GM03348 (cell line): ENCODE data around the gene ZNF638.
"Not testable (repeated sequence)": the region's sequence is repeated elsewhere in the genome, so short reads cannot be mapped to it uniquely, and the experiment has no call there.

Experiments used
- DNase-seq: peaks from one replicate; pipeline ENCODE4 v3.0.0; 2012; ENCODE audit warnings: low spot score

The ZNF638 gene, protein sequence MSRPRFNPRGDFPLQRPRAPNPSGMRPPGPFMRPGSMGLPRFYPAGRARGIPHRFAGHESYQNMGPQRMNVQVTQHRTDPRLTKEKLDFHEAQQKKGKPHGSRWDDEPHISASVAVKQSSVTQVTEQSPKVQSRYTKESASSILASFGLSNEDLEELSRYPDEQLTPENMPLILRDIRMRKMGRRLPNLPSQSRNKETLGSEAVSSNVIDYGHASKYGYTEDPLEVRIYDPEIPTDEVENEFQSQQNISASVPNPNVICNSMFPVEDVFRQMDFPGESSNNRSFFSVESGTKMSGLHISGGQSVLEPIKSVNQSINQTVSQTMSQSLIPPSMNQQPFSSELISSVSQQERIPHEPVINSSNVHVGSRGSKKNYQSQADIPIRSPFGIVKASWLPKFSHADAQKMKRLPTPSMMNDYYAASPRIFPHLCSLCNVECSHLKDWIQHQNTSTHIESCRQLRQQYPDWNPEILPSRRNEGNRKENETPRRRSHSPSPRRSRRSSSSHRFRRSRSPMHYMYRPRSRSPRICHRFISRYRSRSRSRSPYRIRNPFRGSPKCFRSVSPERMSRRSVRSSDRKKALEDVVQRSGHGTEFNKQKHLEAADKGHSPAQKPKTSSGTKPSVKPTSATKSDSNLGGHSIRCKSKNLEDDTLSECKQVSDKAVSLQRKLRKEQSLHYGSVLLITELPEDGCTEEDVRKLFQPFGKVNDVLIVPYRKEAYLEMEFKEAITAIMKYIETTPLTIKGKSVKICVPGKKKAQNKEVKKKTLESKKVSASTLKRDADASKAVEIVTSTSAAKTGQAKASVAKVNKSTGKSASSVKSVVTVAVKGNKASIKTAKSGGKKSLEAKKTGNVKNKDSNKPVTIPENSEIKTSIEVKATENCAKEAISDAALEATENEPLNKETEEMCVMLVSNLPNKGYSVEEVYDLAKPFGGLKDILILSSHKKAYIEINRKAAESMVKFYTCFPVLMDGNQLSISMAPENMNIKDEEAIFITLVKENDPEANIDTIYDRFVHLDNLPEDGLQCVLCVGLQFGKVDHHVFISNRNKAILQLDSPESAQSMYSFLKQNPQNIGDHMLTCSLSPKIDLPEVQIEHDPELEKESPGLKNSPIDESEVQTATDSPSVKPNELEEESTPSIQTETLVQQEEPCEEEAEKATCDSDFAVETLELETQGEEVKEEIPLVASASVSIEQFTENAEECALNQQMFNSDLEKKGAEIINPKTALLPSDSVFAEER (N-terminal part only)

DNA sequence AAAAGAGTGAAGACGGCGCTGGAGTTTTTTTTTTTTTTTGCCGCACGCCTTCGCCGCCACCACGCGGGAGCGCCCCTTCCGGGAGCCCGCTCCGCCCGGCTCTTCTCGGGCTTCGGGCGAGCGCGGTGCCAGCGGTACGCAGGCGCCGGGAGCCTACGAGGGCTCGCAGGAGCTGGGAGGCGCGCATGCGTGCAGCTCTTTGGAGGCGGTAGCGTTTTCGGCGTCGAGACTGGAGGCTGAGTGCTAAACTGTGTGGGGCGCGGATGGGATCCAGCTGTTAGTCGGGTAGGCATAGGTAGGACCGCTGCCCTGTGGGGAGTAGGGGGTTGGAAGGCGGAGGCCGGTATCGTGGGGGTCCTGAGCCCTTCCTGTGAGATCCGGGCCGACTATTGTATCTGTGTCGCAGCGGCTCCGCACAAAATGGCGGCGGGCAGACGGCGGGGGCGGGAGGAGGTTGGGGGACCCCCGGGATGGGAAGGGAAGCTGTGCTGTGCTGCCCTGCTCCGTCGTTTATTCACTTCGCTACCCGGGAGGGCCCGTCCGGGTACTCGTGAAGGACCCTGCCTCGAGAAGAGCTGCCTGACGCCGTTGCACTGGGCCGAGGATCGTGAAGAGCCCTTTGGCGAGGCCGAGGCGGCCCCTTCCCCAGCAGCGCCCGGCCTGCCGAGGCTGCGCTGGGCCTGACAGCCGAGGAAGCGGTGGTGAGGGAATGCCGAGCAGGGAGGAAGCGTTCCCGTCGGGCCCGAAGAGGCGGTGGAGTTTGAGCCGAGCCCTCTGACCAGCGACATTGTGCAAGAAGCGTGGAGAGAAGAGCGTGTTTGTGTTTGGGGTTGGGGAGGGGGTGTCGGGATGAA lies at the start of gene ZNF638:
ZNF638 (plus strand) TSS at position 202 of the 854 bp plus-strand sequence. CDS start 17,173 bp downstream, outside the sequence.
- peak; percentile 99 for DNase-seq

DNA sequence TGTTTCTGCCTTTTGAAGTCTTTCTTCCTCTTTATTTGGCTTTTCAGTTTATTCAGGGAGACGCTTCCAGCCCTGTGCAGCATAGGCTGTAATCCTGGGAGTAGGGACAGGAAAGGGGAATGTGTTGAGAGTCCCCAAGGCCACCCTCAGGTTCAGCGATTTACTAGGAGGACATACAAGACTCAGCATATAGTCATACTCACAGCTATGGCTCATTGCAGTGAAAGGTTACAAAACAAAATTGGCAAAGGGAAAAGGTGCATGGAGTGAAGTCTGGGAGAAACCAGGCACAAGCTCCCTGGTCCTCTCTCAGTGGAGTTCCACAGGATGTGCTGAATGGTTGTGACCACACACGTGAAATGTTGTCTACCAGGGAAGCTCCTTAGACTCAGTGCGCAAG lies 49.6 kb upstream of the ZNF638 start:
- no peak for DNase-seq

DNA sequence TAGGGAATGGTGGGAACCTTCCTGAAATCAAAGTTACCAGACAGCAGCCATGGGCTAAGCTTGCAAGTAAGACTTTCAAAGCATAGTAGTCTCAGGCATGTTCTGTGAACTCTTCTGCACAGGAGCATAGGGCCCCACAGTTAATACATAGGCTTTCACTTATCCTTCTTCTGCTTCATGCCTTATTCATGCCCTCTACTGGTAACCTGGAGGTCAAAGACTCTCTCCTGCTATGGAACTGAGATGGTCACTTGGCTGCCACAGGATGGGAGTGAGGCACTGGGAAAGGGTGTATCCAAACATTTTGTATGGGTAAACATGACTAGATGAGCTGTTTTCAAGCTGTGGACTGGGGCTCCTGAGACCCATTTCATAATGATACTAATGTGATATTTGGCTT lies 49.1 kb upstream of the ZNF638 start:
- DNase-seq: no peak

DNA sequence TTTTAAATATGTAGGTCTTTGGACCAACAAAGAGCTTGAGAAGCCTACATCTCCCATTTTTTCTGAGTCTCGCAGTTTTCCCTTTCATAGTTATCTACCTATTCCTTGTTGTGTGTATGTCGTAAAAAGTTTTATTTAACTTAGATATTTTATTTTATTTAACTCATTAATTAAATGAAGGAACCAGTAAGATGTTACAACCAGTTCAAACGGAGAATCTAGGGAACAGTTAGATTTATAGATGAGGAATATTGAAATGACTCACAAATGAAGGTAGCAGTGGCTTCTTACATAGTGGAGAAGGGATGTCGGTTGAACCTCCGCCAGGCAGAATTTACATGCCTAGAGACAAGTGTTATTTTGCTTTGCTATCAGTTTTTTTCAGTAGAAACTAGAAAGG lies 48.5 kb upstream of the ZNF638 start:
- DNase-seq: no peak

DNA sequence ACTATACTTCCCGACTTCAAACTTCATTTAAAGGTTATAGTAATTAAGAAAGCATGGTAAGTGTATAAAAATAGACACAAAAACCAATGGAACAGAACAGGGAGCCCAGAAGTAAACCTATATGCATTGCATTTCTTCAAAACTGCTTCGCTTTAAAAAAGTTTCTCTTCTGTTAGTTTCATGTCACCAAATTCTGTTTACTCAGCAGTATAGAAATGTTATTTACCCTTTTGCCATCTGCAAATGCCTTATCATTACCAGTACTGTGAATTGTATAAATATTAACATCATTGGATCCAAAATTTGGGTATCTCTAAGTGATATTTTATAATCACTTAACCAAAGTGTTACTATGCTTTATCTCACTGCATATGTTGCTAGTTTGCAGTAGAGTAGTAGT lies 45.9 kb upstream of the ZNF638 start:
- DNase-seq: no peak

DNA sequence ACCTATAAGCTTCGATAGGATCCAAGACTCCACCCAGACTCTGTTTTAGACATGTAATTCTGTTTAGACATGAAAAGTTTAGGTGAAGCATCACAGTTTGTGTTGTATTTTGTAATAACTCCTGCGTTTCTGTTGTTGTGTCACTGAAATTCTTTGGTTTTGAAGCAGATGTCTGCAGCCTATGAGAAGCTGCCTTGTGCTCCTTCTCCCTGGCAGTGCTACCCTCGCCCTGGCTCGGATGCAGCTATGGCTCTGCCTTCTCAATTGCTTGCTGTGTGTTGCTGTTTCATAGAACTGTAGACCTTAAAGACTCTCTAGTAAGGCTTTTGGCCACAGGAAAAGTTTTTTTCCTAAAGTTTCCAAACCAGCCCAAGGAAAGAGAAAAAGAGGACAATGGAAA lies 40.2 kb upstream of the ZNF638 start:
- no peak for DNase-seq

DNA sequence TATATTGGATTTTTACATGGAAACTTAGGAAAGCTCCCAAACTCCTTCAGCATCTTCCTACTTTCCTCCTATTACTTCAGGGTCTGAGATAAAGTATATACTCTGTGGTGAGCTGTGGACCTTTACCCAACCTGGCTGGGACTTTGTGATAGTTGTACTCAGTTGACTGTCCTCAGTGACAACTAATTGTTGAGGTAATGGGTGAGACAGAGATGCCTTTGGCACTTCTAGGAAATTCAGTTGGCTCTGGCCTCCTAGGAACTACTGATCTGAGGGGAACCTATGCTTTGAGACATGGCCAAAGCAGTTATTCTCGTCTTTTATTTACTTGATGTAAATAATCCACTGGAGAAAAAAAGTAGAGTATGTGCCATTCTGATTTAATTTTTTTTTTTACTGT lies 39.4 kb upstream of the ZNF638 start:
- DNase-seq: no peak

DNA sequence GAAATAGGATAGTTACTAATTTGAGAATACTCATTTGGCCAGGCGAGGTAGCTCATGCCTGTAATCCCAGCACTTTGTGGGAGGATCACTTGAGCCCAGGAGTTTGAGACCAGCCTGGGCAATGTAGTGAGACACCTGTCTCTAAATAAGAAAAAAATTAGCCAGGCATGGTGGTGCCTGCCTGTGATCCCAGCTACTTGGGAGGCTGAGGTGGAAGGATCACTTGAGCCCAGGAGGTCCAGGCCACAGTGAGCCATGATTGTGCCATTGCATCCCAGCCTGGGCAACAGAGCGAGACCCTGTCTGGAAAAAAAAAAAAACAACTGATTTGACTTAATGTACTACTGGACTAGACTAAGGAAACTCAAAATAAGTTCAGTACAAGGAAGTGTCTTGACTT lies 32.7 kb upstream of the ZNF638 start:
- no peak for DNase-seq

DNA sequence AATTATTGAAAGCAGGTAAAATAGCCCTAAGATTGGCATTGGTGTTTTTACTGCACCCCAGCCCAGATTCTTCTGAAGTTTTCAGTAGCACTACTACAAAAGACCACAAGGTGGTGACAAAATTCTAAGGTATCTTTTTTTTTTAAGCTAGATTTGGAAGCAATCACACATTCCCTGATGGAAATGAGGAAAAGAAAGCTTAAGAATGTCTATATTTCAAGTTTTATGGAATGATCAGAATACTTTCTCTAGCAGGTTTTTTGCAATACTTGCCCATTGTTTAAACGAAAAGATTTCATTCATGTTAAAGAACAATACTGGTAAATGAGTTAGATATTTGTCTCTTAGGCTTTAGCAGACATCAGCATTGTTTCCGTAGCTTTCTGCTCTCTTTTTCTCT lies 32.1 kb upstream of the ZNF638 start:
- peak; percentile 64 for DNase-seq

DNA sequence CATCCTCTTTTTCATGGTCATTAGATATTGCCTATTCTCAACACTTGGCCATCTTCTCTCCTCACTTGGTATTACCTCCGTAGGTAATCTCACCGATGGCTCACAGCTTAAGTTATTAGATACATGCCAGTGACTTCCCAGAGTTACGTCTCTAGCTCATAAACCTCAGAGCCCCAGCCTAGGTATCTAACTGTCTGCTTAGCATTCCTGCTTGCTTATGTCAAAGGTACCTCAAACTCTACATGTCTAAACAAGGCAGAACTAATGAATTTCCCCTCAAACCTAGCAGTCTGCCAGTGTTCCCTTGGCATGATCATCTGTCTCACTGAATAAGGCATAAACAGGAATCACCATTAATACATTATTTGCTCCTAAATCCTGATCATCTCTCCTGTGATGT lies 27.7 kb upstream of the ZNF638 start:
- DNase-seq: no peak

DNA sequence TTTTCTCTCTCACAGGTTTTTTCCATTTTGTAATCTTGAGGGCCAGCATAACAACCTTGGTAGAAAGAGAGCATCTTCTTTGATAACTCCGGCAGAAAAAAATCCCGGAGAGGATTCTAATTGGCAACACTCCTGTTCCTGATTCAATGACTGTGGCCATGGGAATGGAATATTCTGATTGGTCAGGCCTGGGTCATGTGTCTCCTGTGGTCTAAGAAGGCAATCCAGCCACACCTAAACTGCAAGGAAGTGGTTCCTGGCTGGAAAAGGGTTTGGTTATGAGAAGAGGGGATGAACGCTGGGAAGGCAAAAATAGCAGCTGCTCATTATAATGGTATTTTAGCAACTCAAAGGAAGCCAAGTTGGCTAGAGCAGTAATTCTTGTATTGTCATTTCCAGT lies 24.8 kb upstream of the ZNF638 start:
- peak; percentile 75 for DNase-seq

DNA sequence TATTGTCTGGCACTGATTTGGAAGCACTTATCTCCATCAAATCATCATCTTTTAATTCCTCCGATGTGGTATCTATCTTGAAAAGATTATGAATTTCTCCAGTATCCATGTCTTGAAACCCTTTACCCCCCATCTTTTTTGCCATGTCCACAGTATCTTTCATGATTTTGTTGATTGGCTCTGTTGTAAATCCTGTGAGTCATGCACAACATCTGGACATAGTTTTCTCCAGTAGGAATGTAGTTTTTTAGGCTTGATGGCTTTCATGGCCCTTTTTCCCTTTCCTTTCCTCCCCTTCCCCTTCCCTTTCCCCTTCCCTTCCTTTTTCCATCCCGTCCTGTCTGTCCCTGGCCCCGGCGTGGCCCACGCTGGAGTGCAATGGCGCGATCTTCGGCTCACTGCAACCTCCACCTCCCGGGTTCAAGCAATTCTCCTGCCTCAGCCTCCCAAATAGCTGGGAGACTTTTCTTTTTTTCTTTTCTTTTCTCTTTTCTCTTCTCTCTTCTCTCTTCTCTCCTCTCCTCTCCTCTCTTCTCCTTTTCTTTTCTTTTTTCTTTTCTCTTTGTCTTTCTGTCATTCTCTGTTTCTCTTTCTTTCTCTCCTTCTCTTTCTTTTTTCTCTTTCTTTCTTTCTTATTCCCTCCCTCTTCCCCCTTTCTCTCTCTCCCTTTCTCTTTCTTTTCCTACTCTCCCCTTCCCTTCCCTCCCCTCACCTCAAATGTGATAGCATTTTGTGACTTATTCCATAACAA lies 18.4 kb upstream of the ZNF638 start:
- DNase-seq: peak; percentile 17

DNA sequence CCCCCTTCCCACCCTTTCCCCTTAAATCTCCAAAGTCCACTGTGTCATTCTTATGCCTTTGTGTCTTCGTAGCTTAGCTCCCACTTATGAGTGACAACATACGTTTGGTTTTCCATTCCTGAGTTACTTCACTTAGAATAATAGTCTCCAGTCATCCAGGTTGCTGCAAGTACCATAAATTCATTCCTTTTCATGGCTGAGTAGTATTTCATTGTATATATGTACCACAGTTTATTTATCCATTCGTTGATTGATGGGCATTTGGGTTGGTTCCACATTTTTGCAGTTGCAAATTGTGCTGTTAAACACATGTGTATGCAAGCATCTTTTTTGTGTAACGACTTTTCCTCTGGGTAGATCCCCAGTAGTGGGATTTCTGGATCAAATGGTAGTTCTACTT lies 14.5 kb upstream of the ZNF638 start:
- no peak for DNase-seq

DNA sequence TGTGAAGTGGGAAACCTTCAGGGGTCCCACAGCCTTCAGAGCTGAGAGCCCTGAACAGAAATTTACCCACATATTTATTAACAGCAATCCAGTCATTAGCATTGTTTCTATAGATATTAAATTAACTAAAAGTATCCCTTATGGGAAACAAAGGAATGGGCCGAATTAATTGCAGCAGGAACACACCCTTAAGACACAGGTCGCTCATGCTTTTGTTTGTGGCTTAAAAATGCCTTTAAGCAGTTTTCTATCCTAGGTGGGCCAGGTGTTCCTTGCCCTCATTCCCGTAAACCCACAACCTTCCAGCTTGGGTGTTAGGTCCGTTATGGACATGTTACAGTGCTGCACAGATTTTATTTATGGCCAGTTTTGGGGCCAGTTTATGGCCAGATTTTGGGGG lies 13.7 kb upstream of the ZNF638 start:
- DNase-seq: not testable (repeated sequence)

DNA sequence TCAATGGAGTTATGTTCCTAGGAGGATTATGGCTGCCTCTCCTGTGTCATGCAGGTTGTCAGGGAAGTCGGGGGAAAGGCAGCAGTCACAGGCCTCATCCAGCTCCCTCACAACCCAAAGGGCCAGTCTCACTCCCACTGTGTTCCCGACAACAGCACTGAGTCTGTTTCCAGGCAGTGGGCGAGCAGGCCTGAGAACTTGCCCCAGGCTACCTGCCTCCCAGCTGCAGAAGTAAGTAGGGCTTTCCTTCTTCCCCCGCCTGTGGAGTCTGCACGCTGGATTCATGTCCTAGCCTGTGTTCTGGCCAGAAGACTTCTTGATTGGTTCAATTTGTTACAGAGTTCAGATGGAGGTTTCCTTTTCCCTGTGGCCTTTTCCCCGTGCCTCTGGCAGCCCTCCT lies 8.2 kb upstream of the ZNF638 start:
- no peak for DNase-seq

DNA sequence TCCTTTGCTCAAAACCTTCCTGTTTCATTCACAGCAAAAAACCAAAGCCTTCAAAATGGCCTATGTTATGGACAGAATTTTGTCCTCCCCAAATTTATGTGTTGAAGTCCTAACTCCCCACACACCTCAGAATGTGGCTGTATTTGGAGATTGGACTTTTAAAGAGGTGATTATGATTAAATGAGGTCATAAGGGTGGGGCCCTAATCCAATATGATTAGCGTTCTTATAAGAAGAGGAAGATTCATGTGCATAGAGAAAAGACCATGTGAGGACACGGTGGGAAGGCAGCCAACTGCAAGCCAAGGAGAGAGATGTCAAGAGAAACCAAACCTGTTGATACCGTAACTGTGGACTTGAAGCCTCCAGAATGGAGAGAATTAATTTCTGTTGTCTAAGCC lies 4.6 kb upstream of the ZNF638 start:
- no peak for DNase-seq

DNA sequence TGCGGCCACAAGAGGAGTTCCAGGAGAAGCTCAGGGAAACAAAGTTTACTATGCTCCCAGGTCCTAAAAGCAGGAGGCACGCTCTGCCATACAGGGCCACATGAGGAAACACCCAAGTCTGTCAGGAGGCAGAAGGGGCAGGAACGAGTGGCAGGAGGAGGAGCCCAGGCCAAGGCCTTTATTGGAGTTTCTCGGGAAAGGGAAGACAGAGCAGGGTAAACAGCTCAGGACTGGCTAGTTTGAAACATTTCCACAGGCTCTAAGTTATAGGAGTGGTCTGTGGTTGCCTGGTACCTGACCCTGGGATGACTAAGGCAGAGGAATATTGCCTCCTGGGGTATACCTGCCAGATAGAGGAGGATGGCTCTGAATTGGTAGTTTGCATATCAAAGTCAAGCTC lies 3.7 kb upstream of the ZNF638 start:
- DNase-seq: no peak

DNA sequence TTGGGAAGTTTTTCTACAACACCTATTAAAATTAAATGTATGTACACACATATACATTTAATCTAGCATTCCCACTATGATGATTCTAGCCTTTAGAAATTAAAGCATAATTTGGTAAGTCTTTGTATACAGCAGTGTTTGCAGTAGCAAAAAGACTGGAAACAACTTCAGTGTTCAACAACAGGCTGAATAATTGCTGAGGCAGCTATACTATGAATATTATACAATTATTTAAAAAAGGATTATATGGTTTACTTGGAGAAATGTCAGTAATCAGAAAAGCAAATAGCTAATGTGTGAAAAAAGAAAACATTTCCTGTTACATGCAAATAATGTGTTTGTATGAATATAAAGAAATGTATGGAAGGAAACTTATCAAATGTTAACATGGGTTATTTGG lies 1.4 kb upstream of the ZNF638 start:
- DNase-seq: no peak

DNA sequence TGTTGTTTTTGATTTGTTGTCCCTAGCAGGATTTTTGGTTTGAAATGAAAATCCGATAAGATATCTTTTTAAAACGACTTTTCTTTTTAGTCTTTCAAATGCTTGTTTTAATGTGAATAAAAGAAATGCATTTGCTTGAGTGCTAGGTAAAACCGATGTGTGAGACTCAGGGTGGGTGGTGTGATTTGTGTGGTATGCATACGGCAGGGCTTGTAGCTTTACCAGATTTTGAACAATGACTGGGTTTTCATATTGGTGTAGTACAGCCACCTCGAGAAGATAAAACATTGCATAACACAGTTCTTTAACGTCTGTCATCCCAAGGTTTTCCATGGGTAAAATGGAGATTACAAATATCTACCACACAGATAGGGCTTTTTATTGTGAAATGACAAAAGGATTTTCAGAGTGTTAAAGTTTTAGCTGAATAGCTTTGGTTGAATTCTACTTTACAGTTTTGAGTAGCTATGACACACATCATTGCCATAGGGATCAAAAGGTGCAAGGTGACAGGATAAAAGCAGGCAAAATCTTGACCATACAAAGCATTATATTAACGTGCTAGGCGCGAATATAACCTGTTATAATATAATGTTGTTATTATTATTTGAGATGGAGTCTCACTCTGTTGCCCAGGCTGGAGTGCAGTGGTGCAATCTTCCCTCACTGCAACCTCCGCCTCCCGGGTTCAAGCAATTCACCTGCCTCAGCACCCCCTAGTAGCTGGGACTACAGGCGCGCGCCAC lies 824 bp upstream of the ZNF638 start:
- DNase-seq: no peak

DNA sequence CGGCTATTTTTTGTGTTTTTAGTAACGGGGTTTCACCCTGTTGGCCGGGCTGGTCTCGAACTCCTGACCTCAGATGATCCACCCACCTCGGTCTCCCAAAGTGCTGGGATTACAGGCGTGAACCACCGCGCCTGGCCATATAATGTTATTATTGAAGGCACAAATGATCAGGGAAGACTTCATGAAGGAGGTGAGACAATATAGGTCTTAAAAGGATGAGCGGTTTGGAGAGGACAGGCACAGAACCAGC lies 326 bp upstream of the ZNF638 start:
- DNase-seq: not testable (repeated sequence)

DNA sequence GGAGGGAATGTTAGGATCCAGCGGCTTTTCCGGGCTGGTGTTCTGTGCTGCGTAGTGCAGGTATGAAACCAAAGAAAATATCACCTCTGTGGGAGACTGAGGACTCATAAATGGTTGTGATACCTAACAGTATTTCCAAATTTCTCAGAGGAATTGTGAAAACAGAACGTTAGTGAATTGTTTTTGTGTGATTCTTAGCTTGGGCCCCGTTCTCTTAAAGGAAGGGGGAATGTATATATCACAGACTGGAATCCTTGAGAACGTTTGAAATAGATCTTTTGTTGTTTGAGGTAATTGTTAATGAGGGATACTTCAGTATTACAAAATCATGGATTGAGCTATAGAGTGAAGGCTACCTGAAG lies 834 bp downstream of the ZNF638 start:
- DNase-seq: no peak
